Islet precursor cell (in vitro differentiated cells): ENCODE measurements around the gene TRIP6.

ENCODE experiments used
- DNase-seq: peaks from one replicate; pipeline ENCODE4 v3.0.0-alpha.2; 2018

The TRIP6 gene

GRCh38 chr7:100874300-100874576 lies 7.1 kb downstream of the TRIP6 start:
- DNase-seq, result peak; percentile 45

- peak; percentile 98 for DNase-seq
Observed at GRCh38 chr7:100874577-100875355, 7.6 kb downstream of the TRIP6 start, which contains the start of gene SRRT. TSS of gene SRRT (plus strand) at chr7:100875103. CDS start at chr7:100875591, 488 bp downstream.

- peak; percentile 56 for DNase-seq
Observed at GRCh38 chr7:100875356-100875751, 8.2 kb downstream of the TRIP6 start.

- DNase-seq, result no peak
Observed at GRCh38 chr7:100878013-100878412, 10.8 kb downstream of the TRIP6 start.

DNA sequence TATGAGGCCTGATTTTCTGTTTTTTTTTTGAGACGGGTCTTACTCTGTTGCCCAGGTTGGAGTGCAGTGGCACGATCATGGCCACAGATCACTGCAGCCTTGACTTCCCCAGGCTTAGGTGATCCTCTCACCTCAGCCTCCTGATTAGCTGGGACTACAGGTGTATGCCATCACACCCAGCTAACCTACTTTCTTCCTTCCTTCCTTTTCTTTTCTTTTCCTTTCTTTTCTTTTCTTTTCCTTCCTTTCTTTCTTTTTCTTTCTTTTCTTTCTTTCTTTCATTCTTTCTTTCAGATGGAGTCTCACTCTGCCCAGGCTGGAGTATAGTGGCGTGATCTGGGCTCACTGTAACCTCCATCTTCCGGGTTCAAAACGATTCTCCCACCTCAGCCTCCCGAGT lies 11.5 kb downstream of the TRIP6 start:
- DNase-seq, result no peak

DNA sequence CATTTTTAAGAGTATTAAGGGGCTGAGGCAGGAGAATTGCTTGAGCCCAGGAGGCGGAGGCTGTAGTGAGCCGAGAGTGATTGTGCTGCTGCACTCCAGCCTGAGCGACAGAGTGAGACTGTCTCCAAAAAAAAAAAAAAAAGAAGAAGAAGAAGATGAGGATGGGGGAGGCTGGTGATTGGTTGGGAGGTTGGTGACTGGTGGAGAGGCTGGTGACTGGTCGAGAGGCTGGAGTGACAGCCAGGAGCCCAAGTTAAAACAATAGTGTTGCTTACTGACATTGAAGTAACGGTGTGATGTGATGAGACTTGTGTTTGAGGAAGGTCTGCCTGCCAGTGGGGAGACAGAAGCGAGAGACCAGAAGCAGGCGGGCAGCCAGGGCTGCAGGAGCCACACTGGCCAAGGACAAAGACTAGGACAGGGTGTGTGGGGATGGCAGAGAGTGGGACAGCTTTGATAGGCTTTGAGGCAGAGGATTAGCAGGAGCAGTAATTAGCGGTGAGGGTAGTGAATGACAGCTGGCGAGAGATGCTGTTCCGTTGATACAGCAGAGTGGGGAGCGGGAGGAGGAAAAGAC lies 12.6 kb downstream of the TRIP6 start:
- DNase-seq, result peak; percentile 45

DNA sequence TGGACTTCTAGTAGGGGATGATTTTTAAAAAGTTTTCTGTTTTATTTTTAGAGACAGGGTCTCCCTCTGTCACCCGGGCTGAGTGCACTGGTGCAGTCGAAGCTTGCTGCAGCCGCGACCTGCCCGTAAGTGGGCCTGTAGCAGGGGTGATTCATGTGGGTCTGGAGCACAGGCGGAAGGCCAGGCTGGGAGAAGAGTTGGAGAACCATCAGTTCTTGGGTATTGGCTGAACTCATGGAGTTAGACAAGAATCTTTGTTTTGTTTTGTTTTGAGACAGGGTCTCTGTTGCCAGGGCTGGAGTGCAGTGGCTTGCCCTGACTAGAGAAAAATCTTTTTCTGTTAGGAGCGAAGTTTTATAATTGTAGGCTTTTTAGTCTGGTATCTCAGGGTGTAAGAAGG lies 13.5 kb downstream of the TRIP6 start:
- peak; percentile 49 for DNase-seq

DNA sequence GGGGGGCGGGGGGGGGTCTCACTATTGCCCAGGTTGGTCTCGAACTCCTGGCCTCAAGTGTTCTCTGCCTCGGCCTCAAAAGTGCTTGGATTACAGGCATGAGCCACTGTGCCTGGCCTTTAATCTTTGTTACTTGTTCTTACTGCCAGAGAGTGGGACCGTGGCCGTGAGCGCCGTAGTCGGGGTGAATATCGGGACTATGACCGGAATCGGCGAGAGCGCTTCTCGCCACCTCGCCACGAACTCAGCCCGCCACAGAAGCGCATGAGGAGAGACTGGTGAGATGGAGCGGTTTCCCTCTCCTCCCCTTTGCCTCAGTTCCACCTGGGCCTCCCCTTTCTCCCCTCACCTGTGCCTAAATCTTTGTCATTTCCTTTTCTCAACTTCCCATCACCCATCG lies 13.9 kb downstream of the TRIP6 start:
- DNase-seq, result no peak

DNA sequence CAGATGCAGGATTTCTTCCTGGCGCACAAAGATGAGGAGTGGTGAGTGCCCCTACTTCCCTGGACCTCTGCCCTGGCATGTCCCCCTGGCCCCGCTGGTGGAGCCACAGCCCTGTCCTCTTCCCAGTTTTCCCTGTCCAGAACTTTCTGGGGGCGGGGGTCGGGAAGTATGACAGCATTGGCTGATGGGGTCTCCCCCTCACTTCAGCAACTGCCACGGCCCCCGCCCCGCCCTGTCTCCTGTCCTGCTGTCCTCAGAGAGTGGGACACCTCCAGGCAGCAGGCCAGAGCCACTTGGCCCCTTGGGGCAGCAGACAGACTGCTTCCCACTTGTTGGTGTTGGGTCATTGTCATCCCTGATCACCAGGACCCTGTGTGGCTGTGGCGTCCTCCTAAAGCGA lies 15.0 kb downstream of the TRIP6 start:
- no peak for DNase-seq

GRCh38 chr7:100882785-100883526 lies 15.8 kb downstream of the TRIP6 start:
- DNase-seq, result no peak

- no peak for DNase-seq
Observed at GRCh38 chr7:100884736-100885439, 17.7 kb downstream of the TRIP6 start.

- DNase-seq, result no peak
Observed at GRCh38 chr7:100885440-100886141, 18.4 kb downstream of the TRIP6 start.

DNA sequence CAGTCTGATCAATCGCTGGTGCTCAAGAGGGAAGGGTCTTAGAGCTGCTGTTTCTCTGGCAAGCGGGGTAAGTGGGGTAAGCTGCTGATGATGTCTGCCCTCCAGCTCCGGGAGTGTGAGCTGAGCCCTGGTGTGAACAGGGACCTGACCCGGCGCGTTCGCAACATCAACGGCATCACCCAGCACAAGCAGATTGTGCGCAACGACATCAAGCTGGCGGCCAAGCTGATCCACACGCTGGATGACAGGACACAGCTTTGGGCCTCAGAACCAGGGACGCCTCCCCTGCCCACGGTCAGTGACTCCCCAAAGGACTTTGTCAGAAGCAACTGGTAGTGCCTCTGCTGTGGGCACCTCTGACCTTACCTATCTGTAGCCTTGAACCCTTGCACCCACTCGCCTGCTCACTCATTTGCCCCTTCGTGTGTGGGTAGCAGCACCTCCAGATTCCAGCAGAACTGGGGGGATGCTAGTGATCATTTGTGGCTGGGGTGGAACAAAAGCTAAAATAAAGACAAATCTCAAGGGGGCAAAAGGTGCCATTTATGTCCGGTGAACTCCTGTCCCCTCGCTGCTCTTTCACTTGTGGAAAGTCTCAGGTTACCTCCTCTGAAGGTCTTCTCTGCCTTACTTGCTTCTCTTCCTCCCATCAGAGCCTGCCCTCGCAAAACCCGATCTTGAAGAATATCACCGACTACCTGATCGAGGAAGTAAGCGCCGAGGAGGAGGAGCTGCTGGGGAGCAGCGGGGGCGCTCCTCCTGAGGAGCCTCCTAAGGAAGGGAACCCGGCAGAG lies 19.2 kb downstream of the TRIP6 start:
- DNase-seq, result no peak

GRCh38 chr7:100886936-100887515 lies 19.8 kb downstream of the TRIP6 start:
- no peak for DNase-seq

GRCh38 chr7:100887516-100888290 lies 20.5 kb downstream of the TRIP6 start:
- DNase-seq, result no peak

GRCh38 chr7:100888291-100888987 lies 21.3 kb downstream of the TRIP6 start:
- no peak for DNase-seq

- no peak for DNase-seq
Observed at GRCh38 chr7:100888988-100889750, 22.0 kb downstream of the TRIP6 start, which contains the start of gene UFSP1. TSS of gene UFSP1 (minus strand) at chr7:100889715. CDS start at chr7:100889271, 444 bp downstream.

DNA sequence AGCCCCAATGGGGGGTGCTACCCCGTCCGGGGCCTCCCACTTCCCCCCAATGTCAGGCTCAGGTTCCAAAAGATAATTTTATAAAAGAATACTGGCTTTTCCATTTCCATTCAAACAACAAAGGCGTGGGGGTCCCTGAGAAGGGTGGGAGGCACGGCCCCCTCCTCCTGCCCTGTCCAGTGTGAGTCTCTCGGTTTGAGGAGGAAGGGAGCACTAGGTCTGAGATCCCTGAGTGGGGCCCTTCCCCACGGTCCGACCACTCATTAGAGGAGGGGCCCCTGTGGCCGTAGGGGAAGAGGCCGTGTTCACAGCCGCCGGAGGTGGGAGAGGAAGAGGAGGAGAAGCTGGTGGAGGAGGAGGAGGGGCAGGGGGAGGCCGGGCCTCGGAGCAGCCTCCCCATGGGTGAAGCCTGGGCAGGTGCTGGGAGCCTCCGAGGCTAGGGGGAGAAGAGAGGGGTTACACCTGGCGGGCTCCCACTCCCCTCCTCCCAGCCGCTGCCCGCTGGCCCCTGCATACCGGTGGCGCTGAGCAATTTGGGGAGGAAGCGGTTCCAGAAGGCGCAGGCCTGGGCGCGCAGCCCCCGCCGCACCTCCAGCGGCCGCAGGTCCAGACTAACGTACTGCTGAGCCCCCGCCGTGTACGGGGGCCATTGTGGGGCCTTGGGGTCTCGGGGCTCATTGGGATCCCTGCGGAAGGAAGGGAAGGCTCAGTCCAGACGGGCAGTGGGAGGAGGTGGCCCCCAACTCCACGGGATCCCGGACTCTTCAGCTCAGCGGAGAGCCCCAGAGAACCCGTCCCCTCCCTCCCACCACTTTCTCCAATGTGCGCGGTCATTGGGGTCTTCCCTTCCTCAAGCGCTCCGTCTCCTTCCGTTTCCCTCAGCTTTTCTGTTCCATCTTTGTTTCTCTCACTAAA lies 23.7 kb downstream of the TRIP6 start:
- peak; percentile 67 for DNase-seq
